Small intestine (tissue), 7 donors: ENCODE results near the gene UGT1A6. TPM values are rescaled to one million over a fixed set of nuclear protein-coding genes. Genes with fewer than 3 reads are reported as not detected.
A peak's percentile ranks its signal among the peaks of the same experiment; 100 is the strongest.

ENCODE experiments used
- DNase-seq, 2 donors: peaks; one replicate each; pipeline versions ENCODE4 v3.0.0 to v3.0.0-alpha.2; 2013
- FAIRE-seq: peaks from 2 replicates; lab custom pipeline; 2012; peaks lifted over from hg19 to GRCh38; lab: Jason Lieb, UNC
- H3K27ac ChIP-seq, 3 donors: one replicate each; pipeline ENCODE4 v1.5.1; 2013; ENCODE audit warnings: low read length in 2 of 3, mild to moderate bottlenecking in 2 of 3, control low read depth in 1 of 3, inconsistent platforms in 1 of 3, low read depth in 1 of 3, moderate library complexity in 1 of 3
- H3K27me3 ChIP-seq, 3 donors: one replicate each; pipeline ENCODE4 v1.6.1; 2013; ENCODE audit warnings: low read length in 3 of 3, inconsistent platforms in 1 of 3; ENCODE audit not compliant: control insufficient read depth in 3 of 3, insufficient read depth in 3 of 3
- H3K36me3 ChIP-seq, 3 donors: one replicate each; pipeline ENCODE4 v1.6.1; 2013; ENCODE audit warnings: low read length in 3 of 3, inconsistent platforms in 1 of 3, low read depth in 1 of 3, mild to moderate bottlenecking in 1 of 3, moderate library complexity in 1 of 3; ENCODE audit not compliant: control insufficient read depth in 3 of 3, insufficient read depth in 2 of 3
- H3K4me1 ChIP-seq, 3 donors: one replicate each; pipeline ENCODE4 v1.6.1; 2013; ENCODE audit warnings: low read length in 2 of 3, inconsistent platforms in 1 of 3, low read depth in 1 of 3, mild to moderate bottlenecking in 1 of 3, moderate library complexity in 1 of 3; ENCODE audit not compliant: control insufficient read depth in 3 of 3, insufficient read depth in 2 of 3
- H3K4me3 ChIP-seq, 3 donors: one replicate each; pipeline ENCODE4 v1.5.1; 2013; ENCODE audit warnings: low read length in 3 of 3, control low read depth in 1 of 3, inconsistent platforms in 1 of 3, low read depth in 1 of 3, mild to moderate bottlenecking in 1 of 3, moderate library complexity in 1 of 3
- H3K9me3 ChIP-seq, 2 donors: one replicate each; pipeline ENCODE4 v1.6.1; 2013; ENCODE audit warnings: low read depth in 1 of 2, low read length in 1 of 2; ENCODE audit not compliant: control insufficient read depth in 2 of 2, insufficient read depth in 1 of 2
- WGBS, 3 donors: extraction: QIAGEN DNeasy Blood & Tissue Kit; methylation state at CpG; one replicate each; pipeline ENCODE4 v1.1.7; 2013; 5-methylcytosine and 5-hydroxymethylcytosine counted together
- polyA plus RNA-seq, 4 donors: library from polyadenylated mRNA; stranded (reverse) in 3 of 4; unstranded in 1 of 4; fragments of 200-250 nt in 3 of 4; fragments of 120-200 nt in 1 of 4; gene quantifications; one replicate each; pipeline versions ENCODE4 v1.2.1 to v1.2.3, GENCODE V29; 2013
- donor health status: healthy with polysubstance abuse.
- donor health status: control.
- donor health status: control.
- donor health status: Bipolar disorder and iron deficiency.
- donor health status: healthy.

The UGT1A6 gene
- polyA plus RNA-seq, 4 donors, result 0.21 to 1.8 (median 1.4) TPM; not detected in 1

GRCh38 chr2:233702238-233702637 lies 9.5 kb downstream of the UGT1A6 start:
- DNase-seq (no peak), FAIRE-seq (no peak)
- Histone ChIP-seq H3K27ac (no peak overlapping the region), H3K4me3 (no peak overlapping the region), H3K4me1 (peaks cover 0 to 4% (median 0%) of the 10 kb centered on the region in 3 donors), H3K9me3 (no peaks in the 10 kb centered on the region), H3K36me3 (no peaks in the 10 kb centered on the region), H3K27me3 (no peaks in the 10 kb centered on the region)
- WGBS, 3 donors, result 48 to 55% (median 54%) methylated on average over 3 of the region's 3 CpGs

DNA sequence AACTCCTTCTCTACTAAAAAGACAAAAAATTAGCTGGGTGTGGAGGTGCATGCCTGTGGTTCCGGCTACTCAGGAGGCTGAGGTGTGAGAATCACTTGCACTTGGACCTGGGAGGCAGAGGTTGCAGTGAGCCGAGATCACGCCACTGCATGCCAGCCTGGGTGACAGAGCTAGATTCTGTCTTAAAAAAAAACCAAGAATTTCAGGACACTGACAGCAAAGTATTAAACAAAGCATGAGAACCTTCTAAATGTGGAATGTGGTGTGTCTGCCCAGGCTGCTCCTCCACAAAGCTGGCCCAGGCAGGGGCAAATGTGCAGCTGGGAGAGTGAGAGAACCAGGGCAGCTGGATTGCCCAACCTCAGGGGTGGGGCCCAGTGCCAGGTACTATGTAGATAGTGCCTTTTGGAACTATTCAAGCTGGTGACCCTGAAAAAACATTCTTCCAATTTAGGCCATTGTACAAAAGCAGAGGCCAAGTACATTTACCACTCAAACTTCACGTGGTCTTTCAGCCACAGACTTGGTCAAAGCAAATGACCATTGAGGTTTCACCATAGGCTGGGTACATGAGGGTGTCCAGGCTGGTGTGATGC lies 13.3 kb downstream of the UGT1A6 start:
- Histone ChIP-seq H3K27ac (peak overlapping the region in 1 of 3 donors; percentile 73), H3K27me3 (no peaks in the 10 kb centered on the region), H3K4me3 (no peak overlapping the region), H3K4me1 (peaks cover 0 to 4% (median 0%) of the 10 kb centered on the region in 3 donors), H3K36me3 (no peaks in the 10 kb centered on the region), H3K9me3 (no peaks in the 10 kb centered on the region)
- DNase-seq (peak; percentile 43 to 77), FAIRE-seq (no peak)
- WGBS, 3 donors, result 23 to 46% (median 30%) methylated on average over 4 of the region's 4 CpGs

DNA sequence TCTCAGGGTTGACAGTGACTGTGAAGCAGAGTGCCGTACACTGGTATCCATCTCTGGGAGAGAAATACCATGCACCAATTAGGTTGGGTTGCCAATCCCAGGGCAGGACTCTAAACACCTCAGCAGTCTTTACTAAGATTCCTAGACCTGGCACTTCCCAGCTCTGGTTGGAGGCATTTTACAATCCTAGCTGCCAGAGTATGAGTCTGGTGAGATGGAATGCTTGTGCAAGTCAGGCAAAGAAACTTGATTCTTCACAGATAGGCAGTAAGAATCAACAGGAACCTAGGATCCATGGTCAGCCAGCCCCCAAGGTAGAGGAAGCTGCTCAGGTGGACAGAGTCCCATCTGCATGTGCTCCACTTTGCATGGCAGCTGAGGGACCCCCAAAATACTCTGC lies 14.0 kb downstream of the UGT1A6 start:
- Histone ChIP-seq H3K27ac (peak overlapping the region in 1 of 3 donors; percentile 21), H3K9me3 (no peaks in the 10 kb centered on the region), H3K27me3 (no peaks in the 10 kb centered on the region), H3K36me3 (no peaks in the 10 kb centered on the region), H3K4me1 (peaks cover 3 to 4% (median 3%) of the 10 kb centered on the region in 3 donors), H3K4me3 (no peak overlapping the region)
- WGBS, 3 donors, result 4 to 78% (median 33%) methylated on average over 1 of the region's 1 CpG
- FAIRE-seq (no peak), DNase-seq (no peak)

- Histone ChIP-seq H3K27me3 (no peaks in the 10 kb centered on the region), H3K4me3 (no peak overlapping the region), H3K36me3 (no peaks in the 10 kb centered on the region), H3K4me1 (peaks cover 3 to 14% (median 8%) of the 10 kb centered on the region in 3 donors), H3K9me3 (no peaks in the 10 kb centered on the region), H3K27ac (no peak overlapping the region)
- no peak for FAIRE-seq
- WGBS, 3 donors, result 72 to 74% (median 73%) methylated on average over 10 of the region's 10 CpGs
- no peak for DNase-seq
These were observed 15.4 kb downstream of the UGT1A6 start for GRCh38 chr2:233707940-233708644.

GRCh38 chr2:233708942-233709341 lies 16.3 kb downstream of the UGT1A6 start:
- Histone ChIP-seq H3K27ac (no peak overlapping the region), H3K36me3 (no peaks in the 10 kb centered on the region), H3K27me3 (no peaks in the 10 kb centered on the region), H3K9me3 (no peaks in the 10 kb centered on the region), H3K4me3 (no peak overlapping the region), H3K4me1 (peaks cover 3 to 14% (median 8%) of the 10 kb centered on the region in 3 donors)
- FAIRE-seq (no peak), DNase-seq (no peak)
- WGBS, 3 donors, result 78 to 91% (median 88%) methylated on average over 5 of the region's 5 CpGs

DNA sequence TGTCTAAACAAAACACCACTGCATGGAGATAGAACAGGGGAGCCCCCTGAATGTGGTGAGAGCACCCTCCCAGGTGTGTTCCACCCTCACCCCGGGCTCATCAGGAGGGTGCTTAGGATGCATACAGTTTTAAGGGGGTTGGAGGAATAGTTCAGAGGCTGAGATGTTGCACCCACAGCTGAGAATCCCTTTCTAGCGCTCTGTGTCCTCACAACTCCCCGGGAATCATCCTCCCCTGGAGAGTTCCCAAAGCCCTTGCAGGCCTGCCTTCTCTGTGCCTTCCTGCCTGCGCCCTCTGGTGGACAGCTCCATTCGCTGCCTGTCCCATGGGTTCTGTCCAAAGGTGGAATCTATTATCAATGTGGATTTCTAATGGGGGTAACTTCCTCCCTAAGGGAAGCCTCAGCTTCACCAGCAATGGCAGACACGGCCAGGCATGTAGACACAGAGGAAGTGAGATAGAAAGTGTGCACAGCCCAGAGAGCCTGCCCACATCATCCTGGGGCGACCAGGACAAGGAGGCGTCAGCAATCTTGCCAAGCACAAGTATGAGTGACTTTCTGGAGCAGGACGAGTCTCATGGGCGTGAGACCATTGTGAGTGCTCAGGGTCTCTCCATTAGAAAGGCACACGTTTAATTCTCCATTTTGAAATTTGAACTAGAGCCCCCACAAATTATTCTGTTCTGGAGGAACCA lies 18.8 kb downstream of the UGT1A6 start:
- no peak overlapping the region for H3K27ac ChIP-seq
- H3K36me3 ChIP-seq, result no peaks in the 10 kb centered on the region
- DNase-seq (peak; percentile 83 to 86), FAIRE-seq (no peak)
- H3K9me3 ChIP-seq, result no peaks in the 10 kb centered on the region
- H3K4me1 ChIP-seq, result peaks cover 3 to 14% (median 5%) of the 10 kb centered on the region in 3 donors
- H3K4me3 ChIP-seq, result no peak overlapping the region
- WGBS, 3 donors, result 37 to 42% (median 41%) methylated on average over 11 of the region's 11 CpGs
- H3K27me3 ChIP-seq, result no peaks in the 10 kb centered on the region

DNA sequence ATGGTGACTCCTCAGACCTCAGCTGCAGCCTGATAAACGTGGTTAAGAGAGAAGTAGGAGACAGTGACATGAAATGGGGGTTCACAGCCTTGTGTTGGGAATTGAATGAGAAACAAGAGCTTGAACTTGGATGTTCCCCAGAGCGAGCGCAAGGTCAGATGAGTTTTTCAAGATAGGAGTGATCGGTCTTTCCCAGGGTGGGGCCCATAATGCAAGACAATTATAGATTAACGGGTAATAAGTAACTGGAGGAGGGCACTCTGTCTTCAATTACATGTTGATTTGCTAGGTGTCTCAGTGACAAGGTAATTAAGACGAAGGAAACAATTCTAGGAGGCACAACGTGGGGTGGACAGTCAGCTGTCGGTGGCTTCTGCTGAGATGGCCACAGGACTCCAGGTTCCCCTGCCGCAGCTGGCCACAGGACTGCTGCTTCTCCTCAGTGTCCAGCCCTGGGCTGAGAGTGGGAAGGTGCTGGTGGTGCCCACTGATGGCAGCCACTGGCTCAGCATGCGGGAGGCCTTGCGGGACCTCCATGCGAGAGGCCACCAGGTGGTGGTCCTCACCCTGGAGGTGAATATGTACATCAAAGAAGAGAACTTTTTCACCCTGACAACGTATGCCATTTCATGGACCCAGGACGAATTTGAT lies 20.0 kb downstream of the UGT1A6 start, which contains the start of gene UGT1A5:
Gene UGT1A5 (plus strand): TSS at position 297 of the 651 bp plus-strand sequence. CDS start 85 bp downstream, at position 382.
- Histone ChIP-seq H3K4me3 (peak within 1 kb of the TSS in 1 of 3 donors; percentile 21), H3K9me3 (no peaks in the 10 kb centered on the region), H3K4me1 (peaks cover 3 to 14% (median 7%) of the 10 kb centered on the region in 3 donors), H3K27ac (peak within 1 kb of the TSS in 2 of 3 donors; percentile 33 to 69), H3K27me3 (no peaks in the 10 kb centered on the region), H3K36me3 (no peaks in the 10 kb centered on the region)
- DNase-seq (peak; percentile 61 to 89), FAIRE-seq (no peak)
- WGBS, 3 donors, result 49 to 68% (median 50%) methylated on average over 14 of the region's 14 CpGs

GRCh38 chr2:233713262-233713615 lies 20.5 kb downstream of the UGT1A6 start:
- Histone ChIP-seq H3K27ac (no peak overlapping the region), H3K9me3 (no peaks in the 10 kb centered on the region), H3K4me3 (no peak overlapping the region), H3K27me3 (no peaks in the 10 kb centered on the region), H3K4me1 (peaks cover 3 to 14% (median 8%) of the 10 kb centered on the region in 3 donors), H3K36me3 (no peaks in the 10 kb centered on the region)
- DNase-seq (no peak), FAIRE-seq (no peak)
- 68 to 90% (median 79%) methylated on average over 7 of the region's 7 CpGs for WGBS, 3 donors
